Occipital lobe (tissue), 2 donors: Measurements from ENCODE around the gene DIP2C. TPM values are rescaled to one million over a fixed set of nuclear protein-coding genes. Genes with fewer than 3 reads are reported as not detected.
"Not testable (repeated sequence)": the region's sequence is repeated elsewhere in the genome, so short reads cannot be mapped to it uniquely, and the experiment has no call there.

Source experiments
- DNase-seq: peaks from one replicate; lab custom pipeline; 2025; lab: John Stamatoyannopoulos, UW
- total RNA-seq: library from RNA; depleted of rRNA; stranded (reverse); fragments of >200 nt; gene quantifications from one replicate; pipeline ENCODE4 v1.2.3, GENCODE V29; 2014

The DIP2C gene
- total RNA-seq, 1 donor from 2014 or later = 42.0 TPM

DNA sequence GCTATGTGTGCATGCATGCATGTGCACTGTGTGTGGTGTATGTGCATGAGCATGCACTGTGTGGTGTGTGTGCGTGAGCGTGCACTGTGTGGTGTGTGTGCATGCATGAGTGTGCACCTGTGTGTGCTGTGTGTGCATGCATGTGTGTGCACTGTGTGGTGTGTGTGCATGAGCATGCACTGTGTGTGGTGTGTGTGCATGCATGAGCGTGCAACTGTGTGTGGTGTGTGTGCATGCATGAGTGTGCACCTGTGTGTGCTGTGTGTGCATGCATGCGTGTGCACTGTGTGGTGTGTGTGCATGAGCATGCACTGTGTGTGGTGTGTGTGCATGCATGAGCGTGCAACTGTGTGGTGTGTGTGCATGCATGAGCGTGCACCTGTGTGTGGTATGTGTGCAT is 10.7 kb upstream of the DIP2C start:
- not testable (repeated sequence) for DNase-seq

DNA sequence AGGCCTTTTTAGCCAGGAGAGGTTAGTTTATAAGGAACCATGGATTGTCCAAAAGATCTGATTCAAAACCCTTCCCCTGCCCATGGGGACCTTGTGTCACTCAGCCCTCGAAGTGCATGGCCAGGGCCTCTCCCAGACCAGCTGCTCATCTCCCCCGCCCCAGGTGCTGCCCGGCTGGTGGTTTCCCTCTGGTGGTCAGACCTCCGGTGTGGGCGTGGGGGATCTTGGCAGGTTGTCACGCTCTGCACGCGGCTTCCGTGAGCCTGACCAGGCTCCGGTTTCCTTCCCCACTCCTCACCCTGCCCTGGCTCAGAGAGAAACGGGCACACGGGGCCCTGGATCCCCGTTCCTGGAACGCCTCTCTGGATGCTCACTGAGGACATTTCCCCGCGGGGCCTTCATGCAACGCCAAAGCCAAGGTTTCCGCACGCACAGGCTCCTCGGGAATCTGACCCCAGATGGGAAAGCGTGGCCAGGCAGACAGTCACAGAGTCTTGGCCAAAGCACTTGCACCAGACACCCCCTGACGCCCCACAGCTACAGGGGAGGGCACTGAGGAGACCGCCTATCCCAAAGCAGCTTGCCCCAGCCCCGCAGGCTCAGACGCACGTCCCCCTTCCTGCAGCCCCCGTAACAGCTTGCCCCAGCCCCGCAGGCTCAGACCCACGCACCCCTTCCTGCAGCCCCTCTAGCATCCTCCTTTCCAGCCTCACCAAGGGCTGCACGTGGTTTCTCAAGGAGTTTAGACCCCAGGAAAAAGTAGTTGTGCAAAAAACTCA is 7.8 kb upstream of the DIP2C start:
- no peak for DNase-seq

DNA sequence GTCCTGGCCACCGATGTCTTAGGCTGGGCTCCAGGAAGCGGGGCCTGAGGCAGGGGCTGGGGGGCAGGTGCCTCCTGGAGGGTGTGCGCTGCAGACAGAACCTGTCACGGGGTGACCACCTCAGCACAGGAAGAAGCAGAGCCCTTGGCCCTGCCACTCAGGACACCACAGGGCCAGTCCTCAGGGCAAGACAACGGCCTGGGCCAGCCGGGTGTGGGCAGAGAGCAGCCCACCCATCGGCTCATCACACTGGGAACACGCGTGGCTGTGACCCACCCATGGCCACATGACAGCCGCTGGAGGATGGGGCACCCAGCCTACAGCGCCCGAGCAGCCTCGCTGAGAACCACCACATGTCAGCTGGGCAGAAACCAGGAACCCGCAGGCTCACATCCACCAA is 5.9 kb upstream of the DIP2C start:
- no peak for DNase-seq

DNA sequence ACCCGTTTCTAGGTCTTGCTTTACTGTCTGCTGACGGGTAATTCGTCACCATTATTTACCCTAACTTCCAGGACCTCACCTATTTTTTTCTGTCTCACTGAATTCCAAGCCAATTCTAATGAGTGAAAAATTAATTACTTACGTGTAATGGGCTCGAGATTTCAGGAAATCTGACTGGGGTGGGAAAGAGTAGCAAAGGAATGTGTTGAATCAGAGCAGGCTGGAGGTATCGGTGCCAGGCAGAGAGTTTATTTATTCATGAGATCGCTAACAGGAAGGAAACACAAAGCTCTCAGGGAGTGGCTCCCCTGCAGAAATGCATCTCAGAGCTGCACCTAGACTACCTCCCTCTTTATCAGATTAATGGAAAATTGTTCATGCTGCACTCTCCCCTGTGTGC is 4.0 kb upstream of the DIP2C start:
- DNase-seq = no peak

DNA sequence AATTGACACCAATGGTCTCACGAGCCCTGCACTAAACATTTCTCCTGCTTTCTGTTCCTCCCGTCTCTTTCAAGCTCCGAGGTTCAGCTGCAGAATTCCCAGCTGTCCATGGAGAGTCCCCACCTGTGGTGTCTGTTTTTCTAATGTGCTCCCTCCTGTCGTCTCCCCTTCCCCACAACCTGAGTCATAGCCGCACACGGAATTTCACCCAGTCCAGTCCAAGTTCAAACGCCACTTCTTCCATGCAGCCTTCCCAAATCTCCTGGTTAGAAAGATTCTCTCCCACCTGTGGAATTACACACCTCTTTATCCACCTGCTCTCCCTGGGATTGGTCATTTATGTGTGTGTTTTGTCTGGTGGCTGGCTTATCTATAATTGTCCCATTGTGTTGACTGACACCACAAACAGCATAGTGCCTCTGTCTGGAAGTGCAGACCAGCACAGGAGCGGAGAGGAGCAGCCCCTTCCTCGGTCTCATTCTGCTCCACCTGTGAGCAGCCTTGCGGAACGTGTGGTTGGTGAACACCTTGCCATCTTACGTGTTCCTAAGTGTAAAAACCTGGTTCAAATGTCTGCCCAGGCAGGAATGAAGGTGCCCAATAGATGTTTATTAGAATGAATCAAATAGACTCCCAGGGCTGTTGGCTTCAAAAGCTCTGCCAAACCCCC is 3.3 kb upstream of the DIP2C start:
- DNase-seq = no peak

DNA sequence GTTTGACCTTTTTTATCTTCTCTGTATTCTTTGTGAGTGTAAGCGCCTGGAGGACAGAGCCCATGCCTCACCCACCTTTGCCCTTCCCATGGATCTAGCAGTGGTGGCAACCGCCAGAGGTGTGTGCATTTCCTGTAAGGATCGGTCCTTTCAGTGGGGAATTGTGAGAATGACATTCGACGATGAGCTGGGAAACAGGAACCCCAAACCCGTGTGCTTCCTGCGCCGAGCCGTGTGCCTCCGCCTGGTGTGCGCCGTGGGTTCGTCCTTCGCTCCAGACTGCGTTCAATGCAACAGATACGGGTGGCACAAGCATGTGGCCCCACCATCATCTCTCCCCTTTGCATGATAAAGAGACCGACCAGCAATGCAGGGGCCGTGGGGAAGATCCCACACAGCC is 1.7 kb upstream of the DIP2C start:
- no peak for DNase-seq

DNA sequence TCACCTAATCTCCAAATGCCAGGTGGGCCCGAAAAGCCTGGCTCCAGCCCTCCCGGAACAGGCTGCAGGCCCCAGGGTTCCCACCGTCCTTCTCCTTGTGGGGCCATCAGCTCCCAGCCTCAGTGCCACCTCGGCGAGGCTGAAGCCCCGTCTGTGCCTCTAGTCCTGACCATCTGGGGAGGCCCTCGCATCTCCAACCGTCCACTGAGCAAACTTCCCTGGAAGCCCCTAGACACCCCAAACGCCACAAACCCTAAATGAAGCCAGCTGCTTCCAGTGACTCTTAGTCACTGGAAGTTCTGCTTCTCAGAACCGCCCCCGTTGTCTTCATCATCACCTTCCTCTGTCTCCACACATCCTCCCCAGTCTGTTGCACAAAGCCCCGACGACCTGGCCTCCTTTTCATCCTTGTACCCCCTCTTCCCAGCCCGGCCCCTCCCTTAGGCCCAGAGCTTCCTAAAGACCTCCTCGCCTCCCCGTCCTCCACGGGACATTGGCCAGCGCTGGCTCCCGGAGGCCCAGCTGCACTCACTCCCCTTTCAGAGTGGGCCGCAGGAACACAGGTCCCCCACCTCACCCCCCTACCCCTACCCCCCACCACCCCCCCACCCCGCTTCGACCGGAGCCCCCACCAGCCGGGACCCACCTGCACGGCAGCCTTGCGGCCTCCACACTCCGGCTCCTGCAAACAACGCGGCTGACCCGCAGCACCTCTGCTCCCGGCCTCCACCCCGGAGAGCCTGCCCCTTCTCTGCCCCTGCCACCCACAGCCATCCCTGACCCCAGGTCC is 1.1 kb upstream of the DIP2C start:
- DNase-seq = no peak

DNA sequence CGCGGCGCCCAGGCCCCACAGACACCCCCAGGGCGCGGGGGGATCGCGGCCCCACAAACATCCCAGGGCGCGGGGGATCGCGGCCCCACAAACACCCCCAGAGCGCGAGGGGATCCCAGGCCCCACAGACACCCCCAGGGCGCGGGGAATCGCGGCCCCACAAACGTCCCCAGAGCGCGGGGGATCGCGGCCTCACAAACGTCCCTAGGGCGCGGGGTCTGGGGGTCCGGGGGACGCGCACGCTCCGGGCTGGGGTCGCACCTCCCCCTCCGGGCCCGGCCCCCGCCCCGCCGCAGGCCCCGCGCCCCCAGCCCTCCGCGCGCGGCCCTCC is 382 bp downstream of the DIP2C start:
- DNase-seq = no peak

DNA sequence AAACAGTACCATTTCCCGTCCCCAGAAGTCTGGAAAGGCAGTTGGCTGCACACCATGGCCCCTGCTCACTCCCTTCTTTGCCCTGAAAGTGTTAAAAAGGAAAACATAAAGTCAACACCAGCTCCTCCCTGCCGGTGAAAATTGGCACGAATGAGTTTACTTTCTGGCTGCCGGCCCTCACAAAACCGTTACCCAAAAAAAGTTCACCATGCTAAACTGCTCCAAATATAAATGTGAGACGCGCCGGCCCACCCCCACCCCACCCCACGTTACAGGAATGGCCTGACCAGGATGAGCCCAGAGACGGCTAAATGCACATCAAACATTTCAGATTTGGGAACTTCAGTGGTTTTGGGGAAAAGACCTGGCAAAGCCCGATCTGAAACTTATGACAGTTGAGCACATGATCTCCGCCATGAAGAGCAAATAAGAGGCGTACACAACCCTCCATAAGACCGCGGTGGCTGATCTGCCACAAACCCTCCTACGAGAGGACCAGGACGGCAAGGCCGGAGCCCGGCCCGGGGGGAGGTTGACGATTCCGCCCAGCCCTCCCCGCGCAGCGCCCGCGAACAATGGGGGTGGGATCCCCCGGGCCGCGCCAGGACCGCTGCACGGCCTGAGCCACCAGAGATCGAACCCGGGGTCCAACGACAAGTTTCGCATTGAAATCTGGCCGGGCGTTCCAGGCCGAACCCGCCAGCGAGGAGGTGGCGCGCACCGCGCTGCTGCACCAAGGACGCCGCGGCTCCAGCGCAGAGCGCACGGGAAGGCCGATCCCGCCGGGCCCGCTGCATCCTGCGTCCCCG is 952 bp downstream of the DIP2C start:
- DNase-seq = no peak

DNA sequence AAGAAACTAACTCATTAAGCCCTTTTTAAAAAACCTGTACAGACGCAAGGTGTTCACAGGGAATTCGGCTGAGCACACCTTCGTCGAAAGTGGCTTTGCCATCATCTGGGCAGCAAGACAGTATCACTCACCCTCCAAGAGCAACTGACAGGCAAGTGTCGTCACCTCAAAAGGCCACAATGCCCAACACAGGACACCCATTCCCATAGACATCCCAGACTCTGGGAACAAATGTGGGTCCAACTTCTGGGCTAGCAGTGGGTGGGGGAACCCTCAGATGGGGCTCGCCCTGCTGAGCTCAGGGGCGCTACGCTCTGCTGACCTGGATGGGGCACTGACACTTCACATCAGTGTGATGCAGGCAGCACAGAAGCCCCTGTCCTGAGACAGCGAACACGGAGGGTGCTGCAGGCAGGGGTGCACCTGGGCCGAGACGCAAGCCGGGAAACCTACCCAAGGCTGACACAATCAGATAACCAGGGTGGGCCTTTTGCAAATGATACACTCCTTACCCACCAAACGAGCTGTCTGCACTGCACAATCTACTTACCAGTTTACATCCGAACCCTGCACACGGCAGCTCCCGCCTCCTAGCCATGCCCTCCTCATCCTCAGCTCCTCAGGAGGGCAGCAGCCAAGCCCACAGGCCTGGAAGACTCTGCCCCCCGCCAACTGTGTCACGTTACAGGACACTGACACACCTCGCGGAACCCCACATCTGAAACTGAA is 1.7 kb downstream of the DIP2C start:
- DNase-seq = no peak

DNA sequence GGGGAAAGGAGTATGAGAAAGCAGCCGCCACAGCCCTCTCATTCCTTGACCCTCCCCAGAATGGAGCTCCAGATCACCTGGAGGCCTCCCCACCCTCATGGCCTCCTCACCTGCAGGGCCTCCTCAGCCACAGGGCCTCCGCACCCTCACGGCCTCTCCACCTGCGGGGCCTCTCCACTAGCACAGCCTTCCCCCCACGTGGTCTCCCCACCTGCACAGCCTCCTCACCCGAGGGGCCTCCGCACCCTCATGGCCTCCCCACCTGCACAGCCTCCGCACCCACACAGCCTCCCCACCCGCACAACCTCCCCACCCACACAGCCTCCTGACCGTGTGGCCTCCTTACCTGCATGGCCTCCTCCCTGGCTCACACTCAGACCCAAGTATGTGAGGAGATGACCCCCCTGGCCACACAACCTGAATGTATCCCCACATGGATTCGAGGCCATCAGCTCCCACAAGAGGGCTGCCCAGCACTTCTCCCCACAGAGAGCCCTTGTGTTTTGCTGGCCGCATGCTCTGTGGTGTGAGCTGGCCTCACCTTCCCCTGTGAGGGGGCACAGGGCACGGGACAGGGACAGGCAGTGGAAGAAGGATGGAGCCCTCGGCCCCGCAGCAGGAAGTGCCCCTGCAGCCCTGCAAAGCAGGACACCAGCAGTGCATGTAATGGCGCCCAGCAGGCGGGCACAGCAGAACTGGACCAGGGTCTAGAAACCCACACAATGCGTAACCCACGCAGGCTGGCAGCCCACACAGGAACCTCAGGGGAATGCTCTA is 3.1 kb downstream of the DIP2C start:
- no peak for DNase-seq

DNA sequence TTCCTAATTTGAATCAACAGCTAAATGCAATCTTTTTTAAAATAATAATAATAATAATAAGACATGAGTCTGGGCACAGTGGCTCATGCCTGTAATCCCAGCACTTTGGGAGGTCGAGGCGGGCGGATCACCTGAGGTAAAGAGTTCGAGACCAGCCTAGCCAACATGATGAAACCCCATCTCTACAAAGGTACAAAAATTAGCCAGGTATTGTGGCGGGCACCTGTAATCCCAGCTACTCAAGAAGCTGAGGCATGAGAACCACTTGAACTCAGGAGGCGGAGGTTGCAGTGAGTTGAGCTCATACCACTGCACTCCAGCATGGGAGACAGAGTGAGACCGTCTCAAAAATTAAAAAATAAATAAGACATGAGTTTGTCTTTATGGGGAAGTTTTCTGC is 3.9 kb downstream of the DIP2C start:
- no peak for DNase-seq

DNA sequence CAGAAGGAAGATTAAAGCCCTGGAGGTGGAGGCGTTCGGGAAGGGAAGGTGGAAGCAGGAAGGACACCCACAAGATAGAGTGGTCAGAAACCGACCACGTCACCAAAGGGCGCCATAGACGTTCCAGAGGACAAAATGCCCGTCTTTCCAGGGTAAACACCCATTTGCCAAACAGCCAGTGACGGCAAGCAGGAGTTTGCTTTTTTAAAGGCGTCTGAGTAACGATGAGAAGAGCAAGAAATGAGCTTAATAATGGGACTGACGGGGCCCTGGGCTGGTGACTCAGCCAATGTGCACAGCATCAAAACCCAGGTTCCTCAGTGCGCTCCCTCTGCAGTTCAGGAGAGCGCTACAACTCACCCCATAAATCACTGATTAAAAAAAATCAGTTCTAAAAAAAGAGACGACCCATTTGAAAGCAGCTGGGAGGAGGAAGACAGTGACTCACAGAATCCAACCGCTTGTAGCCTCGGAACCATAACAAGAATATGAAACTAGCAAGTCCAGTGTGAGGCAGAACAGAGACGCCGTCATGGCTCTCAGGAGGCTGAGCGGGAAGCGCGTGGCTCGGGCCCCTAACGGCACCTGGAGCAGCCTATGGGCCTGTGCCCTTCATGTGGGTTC is 5.9 kb downstream of the DIP2C start:
- peak; percentile 64 for DNase-seq

DNA sequence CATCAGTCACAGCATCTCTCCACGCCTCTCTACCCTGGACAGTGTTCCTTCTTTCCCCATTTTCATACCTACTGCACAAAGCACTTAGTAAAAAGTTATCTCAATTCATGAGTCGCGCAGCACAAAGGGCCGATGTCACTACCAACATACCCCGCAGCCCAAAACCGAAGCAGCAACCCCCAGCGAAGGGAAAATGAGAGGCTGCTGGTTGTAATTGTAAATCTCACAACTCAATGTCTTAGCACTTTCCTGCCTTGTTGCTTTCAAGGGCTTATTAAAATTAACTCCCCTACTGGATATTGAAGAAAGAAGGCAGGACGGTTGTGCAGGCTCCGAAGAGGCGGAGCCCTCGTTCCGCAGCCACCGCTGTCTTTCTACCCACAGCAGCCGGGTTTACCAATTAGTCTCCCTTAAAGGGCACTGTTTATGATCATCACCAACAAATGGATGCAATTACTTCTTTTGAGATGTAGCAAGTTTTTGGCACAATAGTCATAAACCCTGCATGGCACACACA is 6.5 kb downstream of the DIP2C start:
- no peak for DNase-seq

DNA sequence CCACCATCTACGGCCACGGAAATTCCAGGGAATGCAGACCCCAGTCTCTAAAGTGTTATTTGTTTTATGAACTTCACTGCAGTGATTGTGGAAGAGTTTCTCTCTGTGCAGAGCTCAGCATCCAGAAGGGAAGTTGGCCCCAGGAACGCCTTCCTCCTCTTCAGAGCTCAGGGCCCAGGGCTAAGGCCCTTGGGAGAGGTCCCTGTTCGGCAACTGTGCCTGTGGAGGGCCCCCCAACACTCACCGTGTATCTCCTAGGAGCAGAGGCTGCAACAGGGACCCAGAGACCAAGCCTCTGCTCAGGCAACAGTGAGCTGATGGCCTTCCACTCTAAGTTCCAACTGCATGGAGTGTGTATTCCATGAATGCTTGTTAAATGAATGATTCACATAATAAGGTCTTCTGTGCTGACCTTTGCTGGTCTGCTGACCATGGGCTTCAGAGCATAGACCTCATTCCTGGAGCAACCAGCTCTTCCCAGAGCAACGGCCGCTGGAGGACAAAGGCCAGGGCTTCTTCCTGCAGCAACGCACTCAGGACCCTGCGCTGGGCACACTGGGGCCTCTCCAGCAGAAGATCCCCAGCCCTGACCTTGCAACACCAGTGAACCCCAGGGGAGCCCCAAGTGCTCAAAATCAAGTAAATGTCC is 7.7 kb downstream of the DIP2C start:
- DNase-seq = no peak

DNA sequence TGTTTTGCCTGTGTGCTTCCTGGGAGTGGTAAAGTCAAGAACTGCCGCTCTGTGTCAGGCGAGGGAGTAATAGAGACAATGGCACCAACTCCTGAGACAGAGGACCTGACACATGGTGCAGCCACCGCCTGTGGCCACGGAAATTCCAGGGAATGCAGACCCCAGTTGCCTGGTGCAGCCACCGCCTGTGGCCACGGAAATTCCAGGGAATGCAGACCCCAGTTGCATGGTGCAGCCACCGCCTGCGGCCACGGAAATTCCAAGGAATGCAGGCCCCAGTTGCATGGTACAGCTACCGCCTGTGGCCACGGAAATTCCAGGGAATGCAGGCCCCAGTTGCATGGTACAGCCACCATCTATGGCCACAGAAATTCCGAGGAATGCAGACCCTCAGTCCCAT is 8.7 kb downstream of the DIP2C start:
- DNase-seq = no peak

DNA sequence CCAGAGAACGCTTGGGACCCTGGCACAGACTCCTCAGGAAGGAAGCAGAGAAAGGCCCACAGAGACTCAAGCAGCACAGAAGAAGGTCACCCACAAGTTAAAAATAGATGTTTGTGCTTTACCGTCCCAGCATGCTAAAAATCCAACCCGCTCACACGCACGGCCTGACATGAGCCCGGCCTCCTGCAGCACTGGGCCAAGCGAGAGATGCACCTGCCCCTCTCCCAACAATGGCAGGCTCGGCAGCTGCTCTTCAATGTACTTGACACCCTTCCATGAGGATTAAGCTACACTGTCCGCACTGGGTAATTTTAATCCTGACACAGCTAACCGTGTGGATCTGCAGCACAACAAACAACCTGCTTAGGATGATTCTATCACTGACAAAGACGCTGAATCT is 9.3 kb downstream of the DIP2C start:
- DNase-seq = no peak

DNA sequence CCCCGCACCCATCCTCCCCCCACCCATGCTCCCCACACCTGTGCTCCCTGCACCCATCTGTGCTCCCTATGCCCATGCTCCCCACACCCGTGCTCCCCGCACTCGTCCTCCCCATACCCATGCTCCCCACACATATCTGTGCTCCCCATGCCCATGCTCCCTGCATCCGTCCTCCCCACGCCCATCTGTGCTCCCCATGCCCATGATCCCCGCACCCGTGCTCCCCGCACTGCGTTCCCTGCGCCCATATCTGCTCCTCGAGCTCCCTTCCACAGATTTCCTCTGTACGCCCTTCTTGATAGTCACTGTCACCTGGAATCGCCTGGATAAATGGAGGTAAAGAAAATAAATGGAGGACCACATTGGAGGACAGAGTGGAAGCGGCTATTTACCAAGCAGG is 9.9 kb downstream of the DIP2C start:
- no peak for DNase-seq

DNA sequence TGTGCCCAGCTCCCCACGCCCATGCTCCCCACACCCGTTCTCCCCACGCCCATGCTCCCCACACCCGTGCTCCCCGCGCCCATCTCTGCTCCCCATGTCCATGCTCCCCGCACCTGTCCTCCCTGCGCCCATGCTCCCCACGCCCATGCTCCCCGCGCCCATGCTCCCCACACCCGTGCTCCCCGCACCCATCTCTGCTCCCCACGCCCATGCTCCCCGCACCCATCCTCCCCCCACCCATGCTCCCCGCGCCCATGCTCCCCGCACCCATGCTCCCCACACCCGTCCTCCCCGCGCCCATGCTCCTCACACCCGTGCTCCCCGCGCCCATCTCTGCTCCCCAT is 10.8 kb downstream of the DIP2C start:
- DNase-seq = not testable (repeated sequence)
